Astrocyte (in vitro differentiated cells and primary cell): Measurements from ENCODE around the gene DEPDC1B.

ENCODE experiments used
- CTCF ChIP-seq: IDR thresholded peaks from 2 replicates; pipeline ENCODE4 v1.5.1; 2011; ENCODE audit warnings: low read depth, mild to moderate bottlenecking, inconsistent platforms, low read length, moderate library complexity; ENCODE audit not compliant: insufficient read depth
- EZH2 ChIP-seq: IDR thresholded peaks from 2 replicates; pipeline ENCODE4 v1.6.1; 2012; ENCODE audit warnings: mild to moderate bottlenecking, low read length, inconsistent platforms; ENCODE audit not compliant: insufficient read depth

DNA sequence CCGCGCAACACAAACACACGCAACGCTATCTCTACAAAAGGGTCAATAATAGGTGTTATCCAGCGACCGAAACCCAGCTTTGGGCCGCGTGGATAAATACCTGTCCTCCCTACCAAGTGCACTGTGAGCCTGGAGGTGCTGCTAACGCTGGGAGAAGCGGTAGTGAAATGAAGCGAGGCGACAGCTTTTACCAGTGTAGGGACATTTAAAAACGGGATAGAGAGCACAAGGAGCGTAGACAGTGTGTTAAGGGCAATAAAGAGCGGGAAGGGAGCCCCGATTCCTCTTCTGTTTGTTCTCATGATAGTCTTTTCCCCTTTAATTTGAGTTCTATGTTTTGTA, 421 bp upstream of the DEPDC1B start:
- no peak for TF ChIP-seq CTCF
- TF ChIP-seq EZH2 = no peak
